Fibroblast of the aortic adventitia (primary cell): ENCODE data around the gene PLA2G2D. TPM values are rescaled to one million over a fixed set of nuclear protein-coding genes. Genes with fewer than 3 reads are reported as not detected.
A peak's percentile ranks its signal among the peaks of the same experiment; 100 is the strongest.

Experiments used
- DNase-seq: peaks from one replicate; pipeline ENCODE4 v3.0.0-alpha.2; 2010; ENCODE audit warnings: low read depth
- H3K4me3 ChIP-seq: 2 replicates; pipeline ENCODE4 v1.5.1; 2011; ENCODE audit warnings: low read depth, mild to moderate bottlenecking, control low read depth, low read length, moderate library complexity
- CTCF ChIP-seq: IDR thresholded peaks from 2 replicates; pipeline ENCODE4 v1.5.1; 2011; ENCODE audit warnings: mild to moderate bottlenecking, low read length, control low read depth, inconsistent platforms; ENCODE audit not compliant: insufficient read depth
- total RNA-seq: library from RNA; depleted of rRNA; stranded (reverse); fragments of >200 nt; gene quantifications from 2 replicates; pipeline ENCODE4 v1.2.3, GENCODE V29; 2012; ENCODE audit warnings: low replicate concordance

PLA2G2D gene
- total RNA-seq = not detected in 2 replicates

- H3K4me3 ChIP-seq = no peak within 1 kb of the TSS
- TF ChIP-seq CTCF = no peak
- no peak for DNase-seq
Observed at GRCh38 chr1:20119347-20119746, at the start of gene PLA2G2D. PLA2G2D (minus strand) TSS chr1:20119536; CDS start chr1:20119498, 38 bp downstream.

GRCh38 chr1:20168564-20169491 lies 49.5 kb upstream of the PLA2G2D start:
- TF ChIP-seq CTCF = no peak
- DNase-seq = no peak
- no peak overlapping the region for H3K4me3 ChIP-seq

- no peak for DNase-seq
- TF ChIP-seq CTCF = no peak
- no peak overlapping the region for H3K4me3 ChIP-seq
Observed at GRCh38 chr1:20167126-20167525, 47.8 kb upstream of the PLA2G2D start.

- no peak for DNase-seq
- TF ChIP-seq CTCF = no peak
Observed at GRCh38 chr1:20166051-20166450, 46.7 kb upstream of the PLA2G2D start.

GRCh38 chr1:20165522-20165951 lies 46.2 kb upstream of the PLA2G2D start:
- H3K4me3 ChIP-seq = no peak overlapping the region
- peak; percentile 36 for TF ChIP-seq CTCF
- no peak for DNase-seq

More at GRCh38 chr1:20166051-20166450, 46.7 kb upstream of the PLA2G2D start:
- H3K4me3 ChIP-seq = no peak overlapping the region

- no peak for DNase-seq
- TF ChIP-seq CTCF = no peak
- H3K4me3 ChIP-seq = no peak overlapping the region
Observed at GRCh38 chr1:20164694-20165202, 45.4 kb upstream of the PLA2G2D start.
